ENCODE results near the gene TMEM59L. TPM values are rescaled to one million over a fixed set of nuclear protein-coding genes. Genes with fewer than 3 reads are reported as not detected.
A peak's percentile ranks its signal among the peaks of the same experiment; 100 is the strongest.

Gene TMEM59L
- total RNA-seq, 3 donors from 2014 or later = 1.2 to 2.3 TPM; not detected in 1

DNA sequence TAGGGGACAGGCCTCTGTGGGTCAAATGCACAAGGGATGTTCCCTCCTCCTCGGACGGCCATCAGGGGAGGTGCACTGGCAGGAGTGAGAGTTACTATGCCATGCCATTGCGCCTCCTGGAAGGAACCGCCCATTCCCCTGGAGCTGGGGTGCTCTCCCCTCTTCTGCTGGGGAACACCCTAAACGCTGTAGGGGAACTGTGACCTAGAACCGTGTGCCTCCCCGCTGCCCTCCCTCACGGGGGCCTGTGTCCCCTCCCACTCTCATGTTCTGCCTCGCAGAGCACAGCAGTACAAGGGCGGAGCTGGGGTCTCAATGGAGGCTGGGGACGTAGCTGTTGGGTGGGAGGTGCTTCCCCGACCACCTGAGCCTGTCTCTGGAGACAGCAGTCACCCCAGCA lies 53.6 kb downstream of the TMEM59L start:
- Histone ChIP-seq H3K4me1 (no peaks in the 10 kb centered on the region), H3K4me3 (no peak overlapping the region), H3K27me3 (no peaks in the 10 kb centered on the region), H3K36me3 (peaks cover 4% of the 10 kb centered on the region), H3K27ac (peak overlapping the region in 1 of 2 donors; percentile 38), H3K9me3 (no peaks in the 10 kb centered on the region)
- intact Hi-C loops (cut with DNase I; ENCODE audit: low total_unique reads) = no loop called here
- no peak for DNase-seq (ENCODE audit: low spot score in 2 of 2)
- TF ChIP-seq POLR2AphosphoS5 (IDR thresholded peaks at IDR 0.05) (no peak), POLR2A (IDR thresholded peaks at IDR 0.05) (no peak)
- TF ChIP-seq, protein P1, sequence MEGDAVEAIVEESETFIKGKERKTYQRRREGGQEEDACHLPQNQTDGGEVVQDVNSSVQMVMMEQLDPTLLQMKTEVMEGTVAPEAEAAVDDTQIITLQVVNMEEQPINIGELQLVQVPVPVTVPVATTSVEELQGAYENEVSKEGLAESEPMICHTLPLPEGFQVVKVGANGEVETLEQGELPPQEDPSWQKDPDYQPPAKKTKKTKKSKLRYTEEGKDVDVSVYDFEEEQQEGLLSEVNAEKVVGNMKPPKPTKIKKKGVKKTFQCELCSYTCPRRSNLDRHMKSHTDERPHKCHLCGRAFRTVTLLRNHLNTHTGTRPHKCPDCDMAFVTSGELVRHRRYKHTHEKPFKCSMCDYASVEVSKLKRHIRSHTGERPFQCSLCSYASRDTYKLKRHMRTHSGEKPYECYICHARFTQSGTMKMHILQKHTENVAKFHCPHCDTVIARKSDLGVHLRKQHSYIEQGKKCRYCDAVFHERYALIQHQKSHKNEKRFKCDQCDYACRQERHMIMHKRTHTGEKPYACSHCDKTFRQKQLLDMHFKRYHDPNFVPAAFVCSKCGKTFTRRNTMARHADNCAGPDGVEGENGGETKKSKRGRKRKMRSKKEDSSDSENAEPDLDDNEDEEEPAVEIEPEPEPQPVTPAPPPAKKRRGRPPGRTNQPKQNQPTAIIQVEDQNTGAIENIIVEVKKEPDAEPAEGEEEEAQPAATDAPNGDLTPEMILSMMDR (IDR thresholded peaks at IDR 0.05) = no peak

DNA sequence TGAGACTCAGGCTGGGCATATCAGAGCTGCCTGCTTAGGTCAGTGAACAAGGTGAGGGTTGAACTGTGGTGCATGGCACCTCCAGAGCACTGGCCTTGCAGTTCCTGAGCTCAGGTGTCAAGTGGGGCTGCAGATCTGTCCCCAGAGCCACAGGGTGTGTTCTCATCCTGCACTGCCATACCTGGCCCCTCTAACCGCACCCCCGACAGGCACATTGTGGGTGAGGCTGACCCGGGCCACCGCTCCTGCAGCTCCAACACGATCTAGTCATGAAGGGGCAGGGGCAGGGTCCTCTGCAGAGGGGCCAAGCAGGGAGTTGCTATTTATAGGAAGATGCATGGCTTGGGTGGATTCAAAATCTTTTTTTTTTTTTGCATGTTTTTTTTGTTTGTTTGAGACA lies 54.1 kb downstream of the TMEM59L start:
- Histone ChIP-seq H3K9me3 (no peaks in the 10 kb centered on the region), H3K27me3 (no peaks in the 10 kb centered on the region), H3K4me1 (no peaks in the 10 kb centered on the region), H3K27ac (no peak overlapping the region), H3K36me3 (peaks cover 4% of the 10 kb centered on the region), H3K4me3 (no peak overlapping the region)
- intact Hi-C loops (cut with DNase I; ENCODE audit: low total_unique reads) = no loop called here
- TF ChIP-seq, protein P1 (IDR thresholded peaks at IDR 0.05) = no peak
- TF ChIP-seq POLR2A (IDR thresholded peaks at IDR 0.05) (no peak), POLR2AphosphoS5 (IDR thresholded peaks at IDR 0.05) (no peak)
- no peak for DNase-seq (ENCODE audit: low spot score in 2 of 2)

- Histone ChIP-seq H3K27ac (no peak overlapping the region), H3K27me3 (no peaks in the 10 kb centered on the region), H3K4me1 (no peaks in the 10 kb centered on the region), H3K4me3 (no peak overlapping the region), H3K9me3 (no peaks in the 10 kb centered on the region), H3K36me3 (peaks cover 4% of the 10 kb centered on the region)
- DNase-seq (ENCODE audit: low spot score in 2 of 2) = no peak
- intact Hi-C loops (cut with DNase I; ENCODE audit: low total_unique reads) = no loop called here
- TF ChIP-seq, protein P1 (IDR thresholded peaks at IDR 0.05) = no peak
- TF ChIP-seq POLR2A (IDR thresholded peaks at IDR 0.05) (no peak), POLR2AphosphoS5 (IDR thresholded peaks at IDR 0.05) (no peak)
These were observed 55.0 kb downstream of the TMEM59L start for GRCh38 chr19:18667531-18668251.

GRCh38 chr19:18668252-18668631 lies 55.6 kb downstream of the TMEM59L start:
- intact Hi-C loops (cut with DNase I; ENCODE audit: low total_unique reads) = no loop called here
- Histone ChIP-seq H3K27me3 (no peaks in the 10 kb centered on the region), H3K4me3 (no peak overlapping the region), H3K9me3 (no peaks in the 10 kb centered on the region), H3K36me3 (peaks cover 4% of the 10 kb centered on the region), H3K27ac (no peak overlapping the region), H3K4me1 (no peaks in the 10 kb centered on the region)
- TF ChIP-seq POLR2AphosphoS5 (IDR thresholded peaks at IDR 0.05) (no peak), POLR2A (IDR thresholded peaks at IDR 0.05) (no peak)
- TF ChIP-seq, protein P1 (IDR thresholded peaks at IDR 0.05) = no peak
- DNase-seq (ENCODE audit: low spot score in 2 of 2) = no peak

DNA sequence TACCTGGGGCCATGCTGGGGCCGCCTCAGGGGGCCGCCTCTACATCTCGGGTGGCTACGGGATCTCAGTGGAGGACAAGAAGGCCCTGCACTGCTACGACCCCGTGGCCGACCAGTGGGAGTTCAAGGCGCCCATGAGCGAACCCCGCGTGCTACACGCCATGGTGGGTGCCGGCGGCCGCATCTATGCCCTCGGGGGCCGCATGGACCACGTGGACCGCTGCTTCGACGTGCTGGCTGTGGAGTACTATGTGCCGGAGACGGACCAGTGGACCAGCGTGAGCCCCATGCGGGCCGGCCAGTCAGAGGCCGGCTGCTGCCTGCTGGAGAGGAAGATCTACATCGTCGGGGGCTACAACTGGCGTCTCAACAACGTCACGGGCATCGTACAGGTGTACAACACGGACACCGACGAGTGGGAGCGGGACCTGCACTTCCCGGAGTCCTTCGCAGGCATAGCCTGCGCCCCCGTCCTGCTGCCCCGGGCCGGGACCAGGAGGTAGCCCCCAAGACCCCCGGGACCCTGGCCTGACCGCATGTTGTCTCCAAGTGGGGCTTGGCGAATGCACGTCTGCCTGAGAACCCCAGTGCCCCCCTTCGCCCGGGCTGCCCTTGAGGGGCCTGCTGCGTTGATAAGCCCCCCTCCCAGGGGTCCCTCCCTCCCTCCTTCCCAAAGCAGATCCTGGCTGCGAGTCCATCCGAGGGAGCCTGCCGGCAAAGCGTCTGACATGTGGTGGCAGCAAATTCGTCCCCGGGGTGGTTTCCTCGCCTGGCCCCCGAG lies 56.3 kb downstream of the TMEM59L start:
- Histone ChIP-seq H3K36me3 (peaks cover 4% of the 10 kb centered on the region), H3K4me1 (no peaks in the 10 kb centered on the region), H3K4me3 (no peak overlapping the region), H3K9me3 (no peaks in the 10 kb centered on the region), H3K27ac (no peak overlapping the region), H3K27me3 (no peaks in the 10 kb centered on the region)
- TF ChIP-seq, protein P1 (IDR thresholded peaks at IDR 0.05) = no peak
- no peak for TF ChIP-seq POLR2A (IDR thresholded peaks at IDR 0.05)
- DNase-seq (ENCODE audit: low spot score in 2 of 2) = no peak
- intact Hi-C loops (cut with DNase I; ENCODE audit: low total_unique reads) = no loop called here

Measured in breast epithelium (tissue), 4 donors.